AG04449 (cell line): ENCODE measurements around the gene PF4V1.

Source experiments
- CTCF ChIA-PET: fragments of 350-600 bp; formaldehyde crosslinking; extraction: SDS; loops from one replicate; lab custom pipeline; 2021; ENCODE audit warnings: antibody characterized with exemption; lab: Yijun Ruan, JAX
- POLR2A ChIA-PET: fragments of 400-600, 350-600 bp; formaldehyde crosslinking; extraction: SDS; loops from one replicate; lab custom pipeline; 2020; ENCODE audit warnings: antibody characterized with exemption, inconsistent platforms; lab: Yijun Ruan, JAX
- DNase-seq: peaks from one replicate; pipeline ENCODE4 v3.0.0-alpha.2; 2010; ENCODE audit warnings: low read depth, low spot score
- H3K4me3 ChIP-seq: 2 replicates; pipeline ENCODE4 v1.5.1; 2011; ENCODE audit warnings: low read depth, mild to moderate bottlenecking, control low read depth, low read length
- TF ChIP-seq, protein P1 (sequence below): IDR thresholded peaks from one replicate; pipeline ENCODE4 v1.5.1; 2011; ENCODE audit warnings: mild to moderate bottlenecking, moderate library complexity, low read length, control low read depth, inconsistent platforms; ENCODE audit not compliant: insufficient read depth; ENCODE audit errors: missing control alignments

The PF4V1 gene

DNA sequence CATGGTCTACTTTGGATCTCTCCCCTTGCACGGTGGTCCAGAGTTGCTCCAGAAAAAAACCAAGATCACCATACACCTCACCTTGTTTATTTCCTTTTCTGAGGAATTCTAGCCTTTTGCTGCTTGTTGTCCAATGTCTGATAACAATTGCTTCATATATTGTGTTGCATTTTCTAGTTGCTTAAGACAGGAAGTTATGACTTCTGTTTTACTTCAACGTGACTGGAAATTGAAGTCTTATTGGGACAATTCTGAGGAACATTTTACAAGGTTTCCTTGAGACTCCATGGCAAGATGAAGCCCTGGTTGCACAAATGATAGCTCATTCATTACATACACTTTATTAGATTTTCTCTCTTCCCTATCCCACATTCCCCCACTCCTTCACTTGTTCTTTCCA is 21.3 kb downstream of the PF4V1 start:
- TF ChIP-seq, protein P1, sequence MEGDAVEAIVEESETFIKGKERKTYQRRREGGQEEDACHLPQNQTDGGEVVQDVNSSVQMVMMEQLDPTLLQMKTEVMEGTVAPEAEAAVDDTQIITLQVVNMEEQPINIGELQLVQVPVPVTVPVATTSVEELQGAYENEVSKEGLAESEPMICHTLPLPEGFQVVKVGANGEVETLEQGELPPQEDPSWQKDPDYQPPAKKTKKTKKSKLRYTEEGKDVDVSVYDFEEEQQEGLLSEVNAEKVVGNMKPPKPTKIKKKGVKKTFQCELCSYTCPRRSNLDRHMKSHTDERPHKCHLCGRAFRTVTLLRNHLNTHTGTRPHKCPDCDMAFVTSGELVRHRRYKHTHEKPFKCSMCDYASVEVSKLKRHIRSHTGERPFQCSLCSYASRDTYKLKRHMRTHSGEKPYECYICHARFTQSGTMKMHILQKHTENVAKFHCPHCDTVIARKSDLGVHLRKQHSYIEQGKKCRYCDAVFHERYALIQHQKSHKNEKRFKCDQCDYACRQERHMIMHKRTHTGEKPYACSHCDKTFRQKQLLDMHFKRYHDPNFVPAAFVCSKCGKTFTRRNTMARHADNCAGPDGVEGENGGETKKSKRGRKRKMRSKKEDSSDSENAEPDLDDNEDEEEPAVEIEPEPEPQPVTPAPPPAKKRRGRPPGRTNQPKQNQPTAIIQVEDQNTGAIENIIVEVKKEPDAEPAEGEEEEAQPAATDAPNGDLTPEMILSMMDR, result no peak
- H3K4me3 ChIP-seq, result no peak overlapping the region
- ChIA-PET POLR2A (no interaction called here), CTCF (interaction anchor here (1.1 kb wide), 1 partner anchor 10 kb away, joined by 3 read pairs; no protein-coding TSS in a partner anchor)
- DNase-seq, result no peak

DNA sequence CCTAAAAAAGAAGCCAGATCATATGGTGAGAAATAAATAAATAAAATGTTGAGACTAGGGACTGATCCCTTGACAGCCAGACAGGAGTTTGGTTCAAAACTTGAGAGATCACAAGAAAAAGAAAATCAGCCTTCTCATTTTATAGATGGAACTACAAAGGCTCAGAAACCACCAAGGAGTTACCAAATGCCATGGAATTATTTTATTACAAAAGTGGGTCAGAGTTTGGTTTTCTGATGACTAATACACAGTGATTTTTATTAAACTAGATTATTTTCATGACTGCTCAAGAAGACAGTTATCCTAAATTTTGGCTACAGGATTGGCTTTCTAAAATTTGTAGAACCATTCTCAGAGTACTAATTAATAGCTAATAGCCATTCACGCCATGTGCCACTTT is 22.3 kb downstream of the PF4V1 start:
- no peak overlapping the region for H3K4me3 ChIP-seq
- POLR2A ChIA-PET, result no interaction called here
- CTCF ChIA-PET, result interaction anchor here (1.0 kb wide), 1 partner anchor 13 kb away, joined by 3 read pairs; no protein-coding TSS in a partner anchor
- DNase-seq, result no peak
- TF ChIP-seq, protein P1, result no peak

DNA sequence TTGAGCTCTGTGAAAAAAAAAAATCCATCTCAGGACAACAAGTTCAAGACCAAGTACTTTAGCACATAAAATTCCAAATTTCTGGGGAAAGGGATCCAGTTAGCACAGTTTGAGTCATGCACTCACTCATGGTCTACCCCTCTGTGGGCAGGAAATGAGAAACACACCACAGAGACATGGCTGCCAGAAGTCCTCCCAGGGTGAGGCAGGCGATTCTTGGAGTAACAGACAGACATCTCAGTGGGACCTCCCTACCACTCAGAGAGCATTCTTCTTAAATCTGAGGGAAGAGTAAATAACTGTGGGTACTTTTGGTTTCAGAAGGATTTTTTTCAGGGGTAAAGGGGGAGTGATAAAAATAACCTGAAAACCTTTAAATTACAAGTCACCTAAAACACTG is 30.2 kb downstream of the PF4V1 start:
- CTCF ChIA-PET, result interaction anchor here (1.0 kb wide), 1 partner anchor 19 kb away, joined by 3 read pairs; no protein-coding TSS in a partner anchor
- POLR2A ChIA-PET, result interaction anchor here (0.7 kb wide), 1 partner anchor 173 kb away, joined by 3 read pairs; no protein-coding TSS in a partner anchor
- H3K4me3 ChIP-seq, result no peak overlapping the region
- no peak for DNase-seq
- TF ChIP-seq, protein P1, result no peak

- DNase-seq, result no peak
- H3K4me3 ChIP-seq, result no peak overlapping the region
- TF ChIP-seq, protein P1, result no peak
- ChIA-PET POLR2A (no interaction called here), CTCF (interaction anchor here (1.0 to 1.5 kb wide), 2 partner anchors 224 to 249 kb away, joined by 3 to 4 read pairs; no protein-coding TSS in a partner anchor)
Measured at GRCh38 chr4:73885574-73886267, 32.6 kb downstream of the PF4V1 start.

GRCh38 chr4:73891326-73891725 is 38.2 kb downstream of the PF4V1 start:
- CTCF ChIA-PET, result interaction anchor here (1.7 kb wide), 1 partner anchor 229 kb away, joined by 6 read pairs; no protein-coding TSS in a partner anchor
- no peak overlapping the region for H3K4me3 ChIP-seq
- TF ChIP-seq, protein P1, result no peak
- no peak for DNase-seq
- POLR2A ChIA-PET, result no interaction called here

DNA sequence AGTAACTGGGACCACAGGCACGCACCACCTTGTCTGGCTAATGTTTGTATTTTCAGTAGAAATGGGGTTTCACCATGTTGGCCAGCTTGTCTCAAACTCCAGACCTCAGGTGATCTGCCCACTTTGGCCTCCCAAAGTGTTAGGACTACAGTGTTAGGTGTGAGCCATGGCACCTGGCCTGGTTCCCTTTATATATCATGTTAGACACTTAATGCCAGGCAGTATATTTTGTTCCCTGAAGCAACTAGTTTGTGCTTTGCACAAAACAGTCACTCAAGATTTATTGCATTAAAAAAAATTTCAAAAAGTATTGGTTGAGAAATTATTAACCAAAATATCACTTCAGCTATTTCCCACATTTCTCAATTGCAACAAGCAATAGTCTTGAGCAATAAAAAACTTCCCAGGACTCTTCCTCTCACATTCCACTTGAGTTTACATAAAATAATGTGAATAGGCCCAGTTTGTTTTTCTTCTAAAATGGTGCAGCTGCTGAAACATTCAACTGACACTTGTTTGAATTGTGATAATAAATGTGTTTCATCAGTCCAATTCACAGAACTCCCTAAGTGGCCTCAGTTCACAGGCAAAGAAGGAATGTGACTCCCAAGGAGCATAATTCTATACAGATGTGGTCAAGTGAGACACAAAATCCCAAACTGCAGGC is 38.8 kb downstream of the PF4V1 start:
- TF ChIP-seq, protein P1, result no peak
- ChIA-PET POLR2A (no interaction called here), CTCF (interaction anchor here (1.7 kb wide), 1 partner anchor 229 kb away, joined by 6 read pairs; no protein-coding TSS in a partner anchor)
- no peak overlapping the region for H3K4me3 ChIP-seq
- DNase-seq, result peak; percentile 85
